22Rv1 (cell line): ENCODE measurements around the gene RANBP1.

Source experiments
- ZFX ChIP-seq: fragments of 450-650 bp; IDR thresholded peaks from 2 replicates; pipeline ENCODE4 v1.6.1; 2017; ENCODE audit warnings: antibody characterized with exemption, borderline replicate concordance
- TF ChIP-seq, protein P1 (sequence below): fragments of 450-650 bp; IDR thresholded peaks from 2 replicates; pipeline ENCODE4 v1.5.1; 2017; ENCODE audit warnings: mild to moderate bottlenecking

DNA sequence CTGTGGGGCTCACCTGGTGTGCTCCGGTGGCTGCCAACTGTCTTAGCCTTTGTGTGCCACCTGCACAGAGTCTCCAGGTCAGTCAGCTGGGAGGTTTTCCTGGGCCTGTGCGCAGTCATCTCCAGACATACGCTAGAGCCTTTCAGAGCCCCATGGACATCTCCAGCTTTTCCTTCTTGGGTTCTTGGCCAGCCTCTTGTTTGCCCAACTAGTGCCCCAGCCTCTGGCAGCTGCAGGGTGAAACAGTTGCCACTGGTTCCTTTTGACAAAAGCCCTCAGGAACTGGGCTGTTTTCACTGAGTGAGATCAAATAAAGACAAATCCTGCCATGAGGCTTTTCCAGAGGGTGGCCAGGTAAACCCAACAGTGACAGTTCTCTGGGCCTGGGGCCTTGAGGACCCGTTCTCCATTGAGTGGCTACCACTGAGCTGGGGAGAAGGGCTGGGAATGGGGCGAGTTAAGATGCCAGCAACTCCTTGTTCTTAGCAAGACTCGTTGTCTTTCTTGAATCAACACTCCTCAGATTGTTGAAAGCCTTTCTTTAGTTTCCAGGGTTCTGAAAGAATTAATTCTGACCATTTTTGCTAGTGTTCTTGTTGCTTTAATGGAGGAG is 16.7 kb upstream of the RANBP1 start:
- TF ChIP-seq, protein P1, sequence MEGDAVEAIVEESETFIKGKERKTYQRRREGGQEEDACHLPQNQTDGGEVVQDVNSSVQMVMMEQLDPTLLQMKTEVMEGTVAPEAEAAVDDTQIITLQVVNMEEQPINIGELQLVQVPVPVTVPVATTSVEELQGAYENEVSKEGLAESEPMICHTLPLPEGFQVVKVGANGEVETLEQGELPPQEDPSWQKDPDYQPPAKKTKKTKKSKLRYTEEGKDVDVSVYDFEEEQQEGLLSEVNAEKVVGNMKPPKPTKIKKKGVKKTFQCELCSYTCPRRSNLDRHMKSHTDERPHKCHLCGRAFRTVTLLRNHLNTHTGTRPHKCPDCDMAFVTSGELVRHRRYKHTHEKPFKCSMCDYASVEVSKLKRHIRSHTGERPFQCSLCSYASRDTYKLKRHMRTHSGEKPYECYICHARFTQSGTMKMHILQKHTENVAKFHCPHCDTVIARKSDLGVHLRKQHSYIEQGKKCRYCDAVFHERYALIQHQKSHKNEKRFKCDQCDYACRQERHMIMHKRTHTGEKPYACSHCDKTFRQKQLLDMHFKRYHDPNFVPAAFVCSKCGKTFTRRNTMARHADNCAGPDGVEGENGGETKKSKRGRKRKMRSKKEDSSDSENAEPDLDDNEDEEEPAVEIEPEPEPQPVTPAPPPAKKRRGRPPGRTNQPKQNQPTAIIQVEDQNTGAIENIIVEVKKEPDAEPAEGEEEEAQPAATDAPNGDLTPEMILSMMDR = no peak
- TF ChIP-seq ZFX = no peak
